K562 (cell line): Measurements from ENCODE around the gene CHTF8. TPM values are rescaled to one million over a fixed set of nuclear protein-coding genes. Genes with fewer than 3 reads are reported as not detected.

ENCODE experiments used
- CEBPB ChIP-seq: fragments of 450-650 bp; IDR thresholded peaks from 2 replicates; pipeline ENCODE4 v1.6.1; 2016; ENCODE audit warnings: missing genetic modification characterization, missing compliant biosample characterization
- DMBX1 ChIP-seq: fragments of 250-450 bp; sonication (Bioruptor Pico); IDR thresholded peaks from 2 replicates; pipeline ENCODE4 v1.8.0; 2022; ENCODE audit warnings: inconsistent platforms, mild to moderate bottlenecking, moderate library complexity, borderline replicate concordance
- HOXB6 ChIP-seq: fragments of 250-450 bp; sonication (Bioruptor Pico); IDR thresholded peaks from 2 replicates; pipeline ENCODE4 v1.5.1; 2022; ENCODE audit warnings: mild to moderate bottlenecking, borderline replicate concordance
- MTA3 ChIP-seq: fragments of 450-650 bp; formaldehyde crosslinking; IDR thresholded peaks from 2 replicates; pipeline ENCODE4 v1.6.1; 2017; ENCODE audit warnings: mild to moderate bottlenecking, borderline replicate concordance
- NCOA6 ChIP-seq: fragments of 450-650 bp; IDR thresholded peaks from 2 replicates; pipeline ENCODE4 v1.6.1; 2017; ENCODE audit warnings: mild to moderate bottlenecking
- SMARCB1 ChIP-seq: IDR thresholded peaks from 2 replicates; pipeline ENCODE4 v1.6.1; 2011; ENCODE audit warnings: improper control_type of control experiment, low read depth; ENCODE audit not compliant: insufficient read length
- ZNF212 ChIP-seq: fragments of 450-650 bp; formaldehyde crosslinking; IDR thresholded peaks from 2 replicates; pipeline ENCODE4 v1.4.0; 2020; ENCODE audit warnings: mild to moderate bottlenecking
- ZNF717 ChIP-seq: fragments of 250-450 bp; sonication (Bioruptor Pico); IDR thresholded peaks from 2 replicates; pipeline ENCODE4 v1.5.0; 2021
- polyA plus RNA-seq, 8 experiments: library from polyadenylated mRNA; depleted of rRNA in 4 of 8; stranded (reverse) in 5 of 8; unstranded in 3 of 8; fragments of >200 nt; fragmentation: Nextera tagmentation in 2 of 8; fragmentation: Illumina TruSeq in 1 of 8; extraction: Ambion mirVana in 2 of 8; extraction: Trizol in 1 of 8; gene quantifications; 2 replicates each; pipeline versions ENCODE4 v1.2.1 to v1.2.3, GENCODE V29; 2011 to 2014; ENCODE audit warnings: inconsistent platforms in 1 of 8, missing spikeins in 1 of 8
- total RNA-seq, 7 experiments: library from RNA; depleted of rRNA in 6 of 7; stranded (reverse); fragments of >200 nt in 6 of 7; fragmentation: Illumina TruSeq in 2 of 7; extraction: Trizol in 2 of 7; gene quantifications; 2 replicates each; pipeline versions ENCODE4 v1.2.1 to v1.2.3, GENCODE V29; 2011 to 2021; ENCODE audit warnings: low replicate concordance in 1 of 7
- TF ChIP-seq, protein P1 (sequence below), 2 experiments: IDR thresholded peaks; 2 replicates each; pipeline ENCODE4 v1.6.1; 2012; ENCODE audit warnings: improper control_type of control experiment in 2 of 2, low read depth in 2 of 2, low read length in 2 of 2, borderline replicate concordance in 1 of 2
- TF ChIP-seq, protein P2 (sequence below): fragments of 450-650 bp; IDR thresholded peaks from 2 replicates; pipeline ENCODE4 v1.6.1; 2016; ENCODE audit warnings: mild to moderate bottlenecking
- TF ChIP-seq, protein P3 (sequence below): fragments of 250-450 bp; sonication (Bioruptor Pico); IDR thresholded peaks from 2 replicates; pipeline ENCODE4 v1.6.1; 2021; ENCODE audit warnings: mild to moderate bottlenecking
- TF ChIP-seq, protein P4 (sequence below), 2 experiments: fragments of 450-650 bp in 1 of 2; sonication (generic) in 1 of 2; formaldehyde crosslinking in 1 of 2; IDR thresholded peaks; 2 replicates each; pipeline versions ENCODE4 v1.7.1 to v1.9.0; 2016 to 2022; ENCODE audit warnings: inconsistent platforms in 1 of 2, mild to moderate bottlenecking in 1 of 2, missing genetic modification reagents in 1 of 2

CHTF8 gene
- total and polyA plus RNA-seq, 9 of the 15 experiments (the other 6 are each of a cell fraction or from before 2014, with no cell fraction given) = 20.2 to 199 (median 108) TPM

DNA sequence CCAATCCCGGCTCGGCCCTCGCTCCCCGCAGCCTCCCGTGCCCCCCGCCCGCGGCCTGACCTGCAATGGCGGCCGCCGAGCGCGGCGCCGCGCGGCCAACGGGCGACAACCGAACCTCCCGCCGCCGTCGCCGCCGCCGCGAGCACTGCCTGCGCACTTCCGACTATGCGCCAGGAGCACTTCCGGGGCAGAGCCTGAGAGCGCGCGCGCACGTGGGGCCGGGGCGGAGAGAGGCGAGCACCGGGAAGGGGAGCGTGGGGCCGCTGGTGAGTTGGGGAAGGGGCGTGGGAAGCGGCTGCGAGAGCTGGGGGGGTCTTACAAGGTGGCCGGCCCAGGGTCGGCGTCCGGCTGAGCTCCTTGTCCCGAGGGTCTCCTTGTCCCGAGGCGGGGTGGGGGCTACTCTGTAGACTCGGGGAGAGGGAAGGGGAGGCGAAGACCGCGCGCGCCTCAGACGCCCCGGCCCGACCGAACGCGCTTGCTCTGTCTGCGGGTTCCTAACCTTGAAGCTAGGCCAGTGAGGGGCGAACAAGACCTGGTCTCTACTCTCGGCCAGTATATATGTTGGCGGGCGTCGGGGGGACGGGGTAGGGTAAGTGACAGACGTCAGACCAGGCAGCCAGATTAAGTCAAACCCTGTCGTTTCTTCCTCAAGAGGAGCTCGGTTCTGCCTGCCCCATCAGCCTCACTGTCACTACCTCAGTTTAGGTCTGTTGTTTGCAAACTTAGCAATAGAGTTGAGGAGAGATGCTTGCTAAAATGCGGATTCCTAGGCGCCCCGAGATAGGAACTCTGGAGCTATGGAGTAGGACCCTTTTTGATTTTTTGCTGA is at the start of gene CHTF8, which contains the start of gene UTP4 (continued):
- TF ChIP-seq HOXB6 (CRISPR knock-in tag) (no peak), NCOA6 (no peak), ZNF212 (CRISPR knock-in tag) (no peak), ZNF717 (CRISPR knock-in tag) (no peak), DMBX1 (CRISPR knock-in tag) (no peak), SMARCB1 (no peak), CEBPB (tag) (no peak), MTA3 (no peak)
- TF ChIP-seq, protein P1, sequence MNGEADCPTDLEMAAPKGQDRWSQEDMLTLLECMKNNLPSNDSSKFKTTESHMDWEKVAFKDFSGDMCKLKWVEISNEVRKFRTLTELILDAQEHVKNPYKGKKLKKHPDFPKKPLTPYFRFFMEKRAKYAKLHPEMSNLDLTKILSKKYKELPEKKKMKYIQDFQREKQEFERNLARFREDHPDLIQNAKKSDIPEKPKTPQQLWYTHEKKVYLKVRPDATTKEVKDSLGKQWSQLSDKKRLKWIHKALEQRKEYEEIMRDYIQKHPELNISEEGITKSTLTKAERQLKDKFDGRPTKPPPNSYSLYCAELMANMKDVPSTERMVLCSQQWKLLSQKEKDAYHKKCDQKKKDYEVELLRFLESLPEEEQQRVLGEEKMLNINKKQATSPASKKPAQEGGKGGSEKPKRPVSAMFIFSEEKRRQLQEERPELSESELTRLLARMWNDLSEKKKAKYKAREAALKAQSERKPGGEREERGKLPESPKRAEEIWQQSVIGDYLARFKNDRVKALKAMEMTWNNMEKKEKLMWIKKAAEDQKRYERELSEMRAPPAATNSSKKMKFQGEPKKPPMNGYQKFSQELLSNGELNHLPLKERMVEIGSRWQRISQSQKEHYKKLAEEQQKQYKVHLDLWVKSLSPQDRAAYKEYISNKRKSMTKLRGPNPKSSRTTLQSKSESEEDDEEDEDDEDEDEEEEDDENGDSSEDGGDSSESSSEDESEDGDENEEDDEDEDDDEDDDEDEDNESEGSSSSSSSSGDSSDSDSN (IDR thresholded peaks at IDR 0.05; ENCODE audit: borderline replicate concordance in 1 of 2, low read depth in 2 of 2, low read length in 2 of 2) = 0 out of 4 replicates have a peak, but pooled peaks of 1 of the 2 experiments have one; percentile 20
- TF ChIP-seq, protein P2, sequence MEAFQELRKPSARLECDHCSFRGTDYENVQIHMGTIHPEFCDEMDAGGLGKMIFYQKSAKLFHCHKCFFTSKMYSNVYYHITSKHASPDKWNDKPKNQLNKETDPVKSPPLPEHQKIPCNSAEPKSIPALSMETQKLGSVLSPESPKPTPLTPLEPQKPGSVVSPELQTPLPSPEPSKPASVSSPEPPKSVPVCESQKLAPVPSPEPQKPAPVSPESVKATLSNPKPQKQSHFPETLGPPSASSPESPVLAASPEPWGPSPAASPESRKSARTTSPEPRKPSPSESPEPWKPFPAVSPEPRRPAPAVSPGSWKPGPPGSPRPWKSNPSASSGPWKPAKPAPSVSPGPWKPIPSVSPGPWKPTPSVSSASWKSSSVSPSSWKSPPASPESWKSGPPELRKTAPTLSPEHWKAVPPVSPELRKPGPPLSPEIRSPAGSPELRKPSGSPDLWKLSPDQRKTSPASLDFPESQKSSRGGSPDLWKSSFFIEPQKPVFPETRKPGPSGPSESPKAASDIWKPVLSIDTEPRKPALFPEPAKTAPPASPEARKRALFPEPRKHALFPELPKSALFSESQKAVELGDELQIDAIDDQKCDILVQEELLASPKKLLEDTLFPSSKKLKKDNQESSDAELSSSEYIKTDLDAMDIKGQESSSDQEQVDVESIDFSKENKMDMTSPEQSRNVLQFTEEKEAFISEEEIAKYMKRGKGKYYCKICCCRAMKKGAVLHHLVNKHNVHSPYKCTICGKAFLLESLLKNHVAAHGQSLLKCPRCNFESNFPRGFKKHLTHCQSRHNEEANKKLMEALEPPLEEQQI = no peak
- TF ChIP-seq, protein P3, sequence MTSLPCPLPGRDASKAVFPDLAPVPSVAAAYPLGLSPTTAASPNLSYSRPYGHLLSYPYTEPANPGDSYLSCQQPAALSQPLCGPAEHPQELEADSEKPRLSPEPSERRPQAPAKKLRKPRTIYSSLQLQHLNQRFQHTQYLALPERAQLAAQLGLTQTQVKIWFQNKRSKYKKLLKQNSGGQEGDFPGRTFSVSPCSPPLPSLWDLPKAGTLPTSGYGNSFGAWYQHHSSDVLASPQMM (CRISPR knock-in tag) = no peak
- TF ChIP-seq, protein P4, sequence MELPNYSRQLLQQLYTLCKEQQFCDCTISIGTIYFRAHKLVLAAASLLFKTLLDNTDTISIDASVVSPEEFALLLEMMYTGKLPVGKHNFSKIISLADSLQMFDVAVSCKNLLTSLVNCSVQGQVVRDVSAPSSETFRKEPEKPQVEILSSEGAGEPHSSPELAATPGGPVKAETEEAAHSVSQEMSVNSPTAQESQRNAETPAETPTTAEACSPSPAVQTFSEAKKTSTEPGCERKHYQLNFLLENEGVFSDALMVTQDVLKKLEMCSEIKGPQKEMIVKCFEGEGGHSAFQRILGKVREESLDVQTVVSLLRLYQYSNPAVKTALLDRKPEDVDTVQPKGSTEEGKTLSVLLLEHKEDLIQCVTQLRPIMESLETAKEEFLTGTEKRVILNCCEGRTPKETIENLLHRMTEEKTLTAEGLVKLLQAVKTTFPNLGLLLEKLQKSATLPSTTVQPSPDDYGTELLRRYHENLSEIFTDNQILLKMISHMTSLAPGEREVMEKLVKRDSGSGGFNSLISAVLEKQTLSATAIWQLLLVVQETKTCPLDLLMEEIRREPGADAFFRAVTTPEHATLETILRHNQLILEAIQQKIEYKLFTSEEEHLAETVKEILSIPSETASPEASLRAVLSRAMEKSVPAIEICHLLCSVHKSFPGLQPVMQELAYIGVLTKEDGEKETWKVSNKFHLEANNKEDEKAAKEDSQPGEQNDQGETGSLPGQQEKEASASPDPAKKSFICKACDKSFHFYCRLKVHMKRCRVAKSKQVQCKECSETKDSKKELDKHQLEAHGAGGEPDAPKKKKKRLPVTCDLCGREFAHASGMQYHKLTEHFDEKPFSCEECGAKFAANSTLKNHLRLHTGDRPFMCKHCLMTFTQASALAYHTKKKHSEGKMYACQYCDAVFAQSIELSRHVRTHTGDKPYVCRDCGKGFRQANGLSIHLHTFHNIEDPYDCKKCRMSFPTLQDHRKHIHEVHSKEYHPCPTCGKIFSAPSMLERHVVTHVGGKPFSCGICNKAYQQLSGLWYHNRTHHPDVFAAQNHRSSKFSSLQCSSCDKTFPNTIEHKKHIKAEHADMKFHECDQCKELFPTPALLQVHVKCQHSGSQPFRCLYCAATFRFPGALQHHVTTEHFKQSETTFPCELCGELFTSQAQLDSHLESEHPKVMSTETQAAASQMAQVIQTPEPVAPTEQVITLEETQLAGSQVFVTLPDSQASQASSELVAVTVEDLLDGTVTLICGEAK (IDR thresholded peaks at IDR 0.05) = peak; percentile 92
- TF ChIP-seq, protein P4 (CRISPR knock-in tag; IDR thresholded peaks at IDR 0.05) = no peak
